Astrocyte of the hippocampus (primary cell): ENCODE measurements around the gene ANO1.
"Not testable (repeated sequence)": the region's sequence is repeated elsewhere in the genome, so short reads cannot be mapped to it uniquely, and the experiment has no call there.

Experiments used
- DNase-seq: peaks from one replicate; pipeline ENCODE4 v3.0.0; 2011; ENCODE audit warnings: low read depth, low spot score

ANO1 gene

GRCh38 chr11:70191495-70192140 lies 113.5 kb downstream of the ANO1 start:
- peak; percentile 86 for DNase-seq

GRCh38 chr11:70192666-70193410 lies 114.7 kb downstream of the ANO1 start:
- no peak for DNase-seq

GRCh38 chr11:70193411-70194292 lies 115.5 kb downstream of the ANO1 start:
- no peak for DNase-seq

- DNase-seq, result no peak
Observed at GRCh38 chr11:70194792-70195791, 117.0 kb downstream of the ANO1 start.

GRCh38 chr11:70200212-70200844 lies 122.2 kb downstream of the ANO1 start:
- DNase-seq, result no peak

- not testable (repeated sequence) for DNase-seq
Observed at GRCh38 chr11:70201047-70201446, 122.9 kb downstream of the ANO1 start.

- no peak for DNase-seq
Observed at GRCh38 chr11:70201882-70202861, 124.1 kb downstream of the ANO1 start.

GRCh38 chr11:70202920-70203750 lies 125.0 kb downstream of the ANO1 start, which contains the start of gene FADD:
FADD (plus strand) TSS chr11:70203296; CDS start chr11:70203460, 164 bp downstream.
- DNase-seq, result peak; percentile 97

GRCh38 chr11:70203751-70204465 lies 125.8 kb downstream of the ANO1 start:
- DNase-seq, result peak; percentile 90

- DNase-seq, result no peak
Observed at GRCh38 chr11:70204466-70204799, 126.3 kb downstream of the ANO1 start.

GRCh38 chr11:70205049-70205725 lies 127.1 kb downstream of the ANO1 start:
- DNase-seq, result no peak

- no peak for DNase-seq
Observed at GRCh38 chr11:70205766-70206165, 127.6 kb downstream of the ANO1 start.

GRCh38 chr11:70206226-70206981 lies 128.3 kb downstream of the ANO1 start:
- no peak for DNase-seq

- DNase-seq, result no peak
Observed at GRCh38 chr11:70206982-70207376, 128.9 kb downstream of the ANO1 start.

GRCh38 chr11:70207531-70208131 lies 129.5 kb downstream of the ANO1 start:
- DNase-seq, result no peak

GRCh38 chr11:70209391-70209912 lies 131.3 kb downstream of the ANO1 start:
- DNase-seq, result no peak
